Fibroblast of mammary gland (primary cell): ENCODE results near the gene CLCN3.
"Not testable (repeated sequence)": the region's sequence is repeated elsewhere in the genome, so short reads cannot be mapped to it uniquely, and the experiment has no call there.

ENCODE experiments used
- DNase-seq: peaks from one replicate; pipeline ENCODE4 v3.0.0-alpha.2; 2010; ENCODE audit warnings: low read depth
- H3K4me3 ChIP-seq: 2 replicates; pipeline ENCODE4 v1.5.1; 2011; ENCODE audit warnings: low read depth, mild to moderate bottlenecking, low read length, moderate library complexity; ENCODE audit not compliant: control insufficient read depth
- CTCF ChIP-seq: conservative IDR thresholded peaks from 2 replicates; pipeline ENCODE4 v1.5.1; 2011; ENCODE audit warnings: low read depth, low read length, inconsistent platforms; ENCODE audit not compliant: control insufficient read depth, insufficient read depth

CLCN3 gene

DNA sequence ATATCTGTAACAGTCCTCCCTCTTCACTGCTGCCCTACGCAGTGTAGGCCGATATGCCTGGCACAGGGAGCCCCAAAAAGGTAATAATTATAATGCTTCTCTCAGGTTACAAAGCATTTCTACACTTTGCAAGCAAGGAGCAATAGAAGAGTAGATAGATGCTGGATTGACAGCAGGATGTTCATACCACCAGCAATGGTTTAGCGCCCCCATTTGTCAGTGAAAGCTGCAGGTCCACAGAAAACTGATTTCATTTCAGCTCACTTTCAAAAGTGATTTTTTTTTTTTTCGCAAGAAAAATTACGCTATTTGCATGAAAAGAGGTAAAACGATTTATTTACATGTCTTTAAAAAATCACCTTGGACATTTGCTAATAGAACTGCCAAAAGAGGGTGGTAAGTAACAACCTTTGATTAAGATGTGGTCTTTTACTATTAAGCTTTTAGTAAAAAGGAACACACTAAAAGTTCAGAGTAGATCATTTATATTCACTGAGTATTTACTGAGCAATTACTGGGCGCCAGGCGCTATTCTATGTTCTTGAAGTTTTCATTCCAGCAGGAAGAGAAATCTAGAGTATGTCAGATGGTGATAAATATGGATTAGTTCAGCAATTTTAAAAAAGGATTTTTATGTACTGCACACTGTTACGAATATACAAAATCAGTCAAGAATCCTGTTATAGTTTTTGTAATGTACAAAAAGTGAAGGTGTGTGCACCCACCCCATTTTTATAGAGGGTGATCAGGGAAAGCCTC, 103.0 kb downstream of the CLCN3 start:
- peak; percentile 28 for DNase-seq

DNA sequence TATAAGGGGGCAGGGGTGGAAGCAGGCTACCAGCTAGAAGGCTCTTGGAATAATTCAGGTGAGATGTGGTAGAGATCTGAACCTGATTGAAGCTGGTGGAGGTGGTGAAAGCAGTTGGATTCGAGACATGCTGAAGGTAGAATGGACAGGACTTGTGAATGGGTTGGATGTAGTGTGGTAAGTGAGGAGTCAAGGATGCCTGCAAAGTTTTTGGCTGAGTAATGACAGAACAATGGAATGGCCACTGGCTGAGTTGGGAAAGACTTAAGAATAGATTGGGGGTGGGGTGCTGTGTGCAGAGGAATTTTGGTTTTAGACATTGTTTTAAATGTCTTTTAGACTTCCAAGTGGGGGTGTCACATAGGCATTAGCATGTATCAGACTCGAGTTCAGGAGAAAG, 103.9 kb downstream of the CLCN3 start:
- H3K4me3 ChIP-seq, result no peak overlapping the region
- DNase-seq, result peak; percentile 52
- no peak for TF ChIP-seq CTCF

More for the DNA sequence above, 103.0 kb downstream of the CLCN3 start:
- H3K4me3 ChIP-seq, result no peak overlapping the region
- TF ChIP-seq CTCF, result peak; percentile 14

DNA sequence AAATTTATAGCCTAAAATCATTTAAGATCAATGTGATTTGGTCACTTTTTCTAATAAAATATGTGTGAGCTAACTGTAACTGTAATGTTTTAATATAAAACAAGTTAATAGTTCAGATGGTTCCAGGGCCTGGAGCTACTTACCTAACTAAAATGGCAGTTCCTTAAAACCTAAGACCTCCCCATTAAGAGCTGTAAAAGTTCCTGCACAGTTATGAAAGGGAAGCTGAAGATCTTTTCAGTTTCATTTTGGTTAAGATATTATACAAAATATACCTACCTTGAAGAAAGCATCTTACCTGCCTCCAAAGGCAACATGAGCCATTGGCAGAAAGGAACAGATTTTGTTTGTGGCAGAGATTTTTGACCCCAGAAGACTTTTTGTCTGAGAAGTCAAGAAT, 107.2 kb downstream of the CLCN3 start:
- no peak overlapping the region for H3K4me3 ChIP-seq
- DNase-seq, result no peak
- no peak for TF ChIP-seq CTCF

DNA sequence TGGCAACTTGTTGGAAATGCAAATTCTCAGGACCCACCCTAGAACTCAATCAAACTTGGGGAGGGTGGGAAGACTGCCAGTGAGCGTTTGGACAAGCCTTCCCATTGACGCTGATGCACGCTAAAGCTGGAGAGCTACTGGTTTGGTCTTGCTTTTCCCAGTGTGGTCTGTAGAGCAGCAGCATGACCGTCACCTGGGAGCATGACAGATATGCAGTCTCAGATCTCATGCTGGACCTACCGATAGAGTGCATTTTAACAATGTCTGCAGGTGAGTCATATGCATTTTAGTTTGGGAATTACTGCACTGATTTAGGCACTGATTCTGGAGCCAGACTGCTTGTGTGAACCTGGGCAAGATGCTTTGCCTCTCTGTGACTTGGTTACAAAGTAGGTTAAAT, 110.2 kb downstream of the CLCN3 start:
- no peak overlapping the region for H3K4me3 ChIP-seq
- no peak for TF ChIP-seq CTCF

GRCh38 chr4:169738604-169739003, 118.2 kb downstream of the CLCN3 start:
- DNase-seq, H3K4me3 ChIP-seq: not testable (repeated sequence)

More for the DNA sequence above, 110.2 kb downstream of the CLCN3 start:
- DNase-seq, result no peak

DNA sequence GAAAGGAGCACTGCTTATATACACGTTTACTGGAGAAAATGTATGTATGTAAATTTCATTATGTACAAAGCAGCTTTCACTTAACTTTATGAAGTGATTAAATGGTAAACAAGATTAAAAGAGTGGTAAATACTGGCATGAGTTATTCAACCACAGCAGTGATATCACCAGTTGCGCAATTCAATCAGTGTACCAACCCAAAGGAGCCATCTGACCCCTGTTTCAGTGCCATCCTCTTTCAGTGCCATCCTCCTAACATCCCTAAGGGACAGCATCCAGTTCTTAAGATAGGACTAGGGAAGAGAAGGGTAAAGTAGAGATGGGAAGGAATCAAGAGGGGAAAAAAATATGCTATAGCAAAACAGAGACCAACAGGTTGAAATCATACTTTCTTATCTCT, 121.2 kb downstream of the CLCN3 start:
- no peak overlapping the region for H3K4me3 ChIP-seq
- no peak for TF ChIP-seq CTCF
- peak; percentile 34 for DNase-seq

DNA sequence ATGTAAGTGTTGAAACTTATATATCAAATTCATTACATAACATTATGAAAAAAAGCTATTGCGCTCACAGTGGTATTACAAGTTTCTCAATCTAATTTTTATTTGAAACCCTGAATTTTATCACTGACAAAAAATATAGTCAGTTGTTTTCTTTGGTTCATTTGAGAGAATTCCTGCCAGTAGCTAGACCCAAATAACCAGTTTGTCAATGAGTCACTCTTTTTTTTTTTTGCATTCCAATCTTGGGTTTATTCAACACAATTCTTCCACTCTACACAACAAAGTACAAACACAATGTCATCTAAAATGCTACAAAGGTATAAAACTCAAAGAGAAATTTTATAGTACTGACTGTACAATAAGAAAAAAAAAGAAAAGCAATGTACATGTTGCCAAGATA, 124.2 kb downstream of the CLCN3 start:
- peak; percentile 20 for DNase-seq
- TF ChIP-seq CTCF, result no peak
- no peak overlapping the region for H3K4me3 ChIP-seq
